ENCODE data around the gene NLN. TPM values are rescaled to one million over a fixed set of nuclear protein-coding genes. Genes with fewer than 3 reads are reported as not detected.
"Not testable (repeated sequence)": the region's sequence is repeated elsewhere in the genome, so short reads cannot be mapped to it uniquely, and the experiment has no call there.

The NLN gene
- total and polyA plus RNA-seq, 2 of the 4 experiments (the other 2 are of a cell fraction) = 19.1 to 37.1 TPM

GRCh38 chr5:65779643-65780042, 57.6 kb downstream of the NLN start:
- no peak for ATAC-seq (ENCODE audit: low read depth)
- no TSS peak for BruUV-seq (replicated peaks)

GRCh38 chr5:65788296-65788695, 66.3 kb downstream of the NLN start:
- in situ Hi-C loops (cut with MboI; ENCODE audit: low sequenced_read_pairs); BruUV-seq (replicated peaks); H3K79me1 ChIP-seq (ENCODE audit: low read depth in 1 of 2, low read length in 2 of 2): not testable (repeated sequence)

More at GRCh38 chr5:65779643-65780042, 57.6 kb downstream of the NLN start:
- intact Hi-C loops (cut with micrococcal nuclease) (no loop called here), dilution Hi-C loops (cut with HindIII; ENCODE audit: low sequenced_read_pairs, unreplicated experiment) (no loop called here), in situ Hi-C loops (cut with MboI; ENCODE audit: low sequenced_read_pairs) (no loop called here)
- Histone ChIP-seq H3K4me3 (ENCODE audit: insufficient read depth, low read depth, low read length) (no peak overlapping the region), H3K27me3 (ENCODE audit: control insufficient read depth, insufficient read depth, low read length) (no peaks in the 10 kb centered on the region), H4K91ac (ENCODE audit: insufficient read depth, low read depth, low read length) (no peak overlapping the region), H3K9me3 (ENCODE audit: control insufficient read depth, insufficient read depth, low read length) (no peaks in the 10 kb centered on the region), H2BK20ac (ENCODE audit: low read depth, low read length) (no peak overlapping the region), H4K20me1 (ENCODE audit: insufficient read depth, low read length) (no peaks in the 10 kb centered on the region), H3K56ac (ENCODE audit: extremely low read depth, insufficient read depth, low read length) (no peak overlapping the region), H2BK120ac (ENCODE audit: low read depth, low read length) (no peak overlapping the region), H3K27ac (ENCODE audit: insufficient read depth, low read length) (no peak overlapping the region), H3K14ac (replicated peaks; ENCODE audit: low read depth, low read length) (no peak overlapping the region), H4K8ac (ENCODE audit: low read depth in 2 of 2, low read length in 2 of 2) (no peak overlapping the region), H3K4ac (ENCODE audit: low read depth, low read length) (no peak overlapping the region), H2AFZ (replicated peaks; ENCODE audit: low read length, poor library complexity) (no peak overlapping the region), H4K5ac (ENCODE audit: low read depth, low read length) (no peak overlapping the region), H2AK5ac (ENCODE audit: low read depth, low read length) (no peak overlapping the region), H3K9ac (ENCODE audit: low read depth, low read length) (no peak overlapping the region), H3K9me1 (ENCODE audit: insufficient read depth, low read length) (peaks cover 14% of the 10 kb centered on the region), H3K4me1 (ENCODE audit: control insufficient read depth, insufficient read depth, low read length) (peaks cover 13% of the 10 kb centered on the region), H3K18ac (ENCODE audit: low read depth, low read length) (no peak overlapping the region), H3K36me3 (ENCODE audit: control insufficient read depth, insufficient read depth, low read length) (peaks cover 9% of the 10 kb centered on the region), H3K79me1 (ENCODE audit: low read depth in 1 of 2, low read length in 2 of 2) (peaks cover 7 to 32% of the 10 kb centered on the region in 2 experiments), H3K4me2 (ENCODE audit: low read depth, low read length) (no peak overlapping the region), H2AK9ac (replicated peaks; ENCODE audit: low read depth, low read length, poor library complexity) (no peak overlapping the region), H2BK5ac (ENCODE audit: low read depth, low read length, poor library complexity, severe bottlenecking) (no peak overlapping the region), H3K23ac (ENCODE audit: low read depth, low read length) (no peak overlapping the region), H2BK15ac (ENCODE audit: low read depth, low read length) (no peak overlapping the region)
- no peak for DNase-seq
- POLR2A ChIA-PET (ENCODE audit: unreplicated experiment) = no interaction called here
- no CpG with 5 or more reads among the region's 1 CpG for WGBS, 2 experiments (ENCODE audit: extremely low coverage in 2 of 2, insufficient read length in 1 of 2)
- no peak for TF ChIP-seq USF2 (IDR thresholded peaks at IDR 0.05; ENCODE audit: low read depth, low read length)
- no peak for TF ChIP-seq RCOR1 (IDR thresholded peaks at IDR 0.05; ENCODE audit: insufficient replicate concordance, low read length)
- no peak for TF ChIP-seq MAZ (IDR thresholded peaks at IDR 0.05; ENCODE audit: borderline replicate concordance, low read depth, low read length)
- no peak for TF ChIP-seq MXI1 (IDR thresholded peaks at IDR 0.05; ENCODE audit: borderline replicate concordance, low read depth, low read length)
- TF ChIP-seq SMC3 (IDR thresholded peaks at IDR 0.05; ENCODE audit: low read depth, low read length) = no peak
- no peak for TF ChIP-seq NFE2L2 (IDR thresholded peaks at IDR 0.05; ENCODE audit: low read depth, low read length)
- CTCF ChIA-PET = interaction anchor here (0.6 kb wide), 1 partner anchor 1158 kb away, joined by 4 read pairs; no protein-coding TSS in a partner anchor

More at GRCh38 chr5:65788296-65788695, 66.3 kb downstream of the NLN start:
- H3K23ac ChIP-seq (ENCODE audit: low read depth, low read length); ATAC-seq (ENCODE audit: low read depth); H3K4me3 ChIP-seq (ENCODE audit: insufficient read depth, low read depth, low read length); H3K36me3 ChIP-seq (ENCODE audit: control insufficient read depth, insufficient read depth, low read length); DNase-seq; H4K20me1 ChIP-seq (ENCODE audit: insufficient read depth, low read length); H4K91ac ChIP-seq (ENCODE audit: insufficient read depth, low read depth, low read length); H3K4me2 ChIP-seq (ENCODE audit: low read depth, low read length); H2BK20ac ChIP-seq (ENCODE audit: low read depth, low read length); H2BK120ac ChIP-seq (ENCODE audit: low read depth, low read length); H2AK5ac ChIP-seq (ENCODE audit: low read depth, low read length); H3K27me3 ChIP-seq (ENCODE audit: control insufficient read depth, insufficient read depth, low read length); H4K5ac ChIP-seq (ENCODE audit: low read depth, low read length); H3K4me1 ChIP-seq (ENCODE audit: control insufficient read depth, insufficient read depth, low read length); POLR2A ChIA-PET (ENCODE audit: unreplicated experiment); dilution Hi-C loops (cut with HindIII; ENCODE audit: low sequenced_read_pairs, unreplicated experiment); H3K9ac ChIP-seq (ENCODE audit: low read depth, low read length); intact Hi-C loops (cut with micrococcal nuclease); CTCF ChIA-PET; H2BK15ac ChIP-seq (ENCODE audit: low read depth, low read length); H2BK5ac ChIP-seq (ENCODE audit: low read depth, low read length, poor library complexity, severe bottlenecking); H3K9me1 ChIP-seq (ENCODE audit: insufficient read depth, low read length); H4K8ac ChIP-seq (ENCODE audit: low read depth in 2 of 2, low read length in 2 of 2); H3K56ac ChIP-seq (ENCODE audit: extremely low read depth, insufficient read depth, low read length); H3K4ac ChIP-seq (ENCODE audit: low read depth, low read length); H3K18ac ChIP-seq (ENCODE audit: low read depth, low read length); H3K9me3 ChIP-seq (ENCODE audit: control insufficient read depth, insufficient read depth, low read length); H3K27ac ChIP-seq (ENCODE audit: insufficient read depth, low read length); H2AK9ac ChIP-seq (replicated peaks; ENCODE audit: low read depth, low read length, poor library complexity); H2AFZ ChIP-seq (replicated peaks; ENCODE audit: low read length, poor library complexity); H3K14ac ChIP-seq (replicated peaks; ENCODE audit: low read depth, low read length): not testable (repeated sequence)
- WGBS, 2 experiments (ENCODE audit: extremely low coverage in 2 of 2, insufficient read length in 1 of 2) = 83% methylated on average over 1 of the region's 2 CpGs; no CpG with 5 or more reads in 1 of the 2 experiments
